Gastroesophageal sphincter (tissue), 3 donors: ENCODE results near the gene FOSL1.

Source experiments
- CTCF ChIP-seq, 4 experiments: fragments of 200-600 bp in 2 of 4; fragments of 450-650 bp in 2 of 4; sonication (generic) in 1 of 4; IDR thresholded peaks; one replicate each; pipeline ENCODE4 v1.5.1; 2017 to 2019; ENCODE audit warnings: antibody characterized with exemption in 4 of 4, mild to moderate bottlenecking in 2 of 4, moderate library complexity in 2 of 4
- POLR2AphosphoS5 ChIP-seq: sonication (generic); formaldehyde crosslinking; IDR thresholded peaks from one replicate; pipeline ENCODE4 v1.6.1; 2017; ENCODE audit warnings: antibody characterized with exemption

DNA sequence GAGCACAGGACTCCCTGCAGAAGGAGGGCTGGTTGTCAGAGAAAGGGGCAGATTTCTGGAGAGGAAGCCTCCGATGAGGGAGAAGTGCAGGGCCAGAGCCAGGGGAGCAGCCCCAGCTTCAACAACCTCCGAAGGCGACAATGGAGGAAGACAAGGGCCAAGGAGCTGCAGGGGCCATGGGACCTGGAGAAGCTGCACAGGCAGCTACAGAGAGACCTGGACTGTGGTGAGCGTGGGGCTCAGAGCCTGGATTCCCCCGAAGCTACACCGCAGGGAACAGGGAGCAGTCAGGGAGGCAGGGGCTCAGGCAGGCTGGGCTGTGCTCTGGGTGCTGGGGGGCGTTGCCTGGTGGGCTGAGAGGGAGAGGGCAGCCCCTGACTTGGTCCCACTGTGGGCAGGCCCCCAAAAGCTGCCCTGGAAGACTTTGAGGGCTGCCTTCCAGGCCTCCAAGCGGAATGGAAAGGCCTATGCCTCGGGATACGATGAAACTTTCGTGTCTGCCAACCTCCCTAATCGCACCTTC, 47.5 kb upstream of the FOSL1 start:
- TF ChIP-seq CTCF (IDR thresholded peaks at IDR 0.05), result no peak
- TF ChIP-seq POLR2AphosphoS5, result no peak
